ENCODE results near the gene PFKFB2.

GRCh38 chr1:207030522-207031009, 22.5 kb upstream of the PFKFB2 start:
- TF ChIP-seq, protein P1, sequence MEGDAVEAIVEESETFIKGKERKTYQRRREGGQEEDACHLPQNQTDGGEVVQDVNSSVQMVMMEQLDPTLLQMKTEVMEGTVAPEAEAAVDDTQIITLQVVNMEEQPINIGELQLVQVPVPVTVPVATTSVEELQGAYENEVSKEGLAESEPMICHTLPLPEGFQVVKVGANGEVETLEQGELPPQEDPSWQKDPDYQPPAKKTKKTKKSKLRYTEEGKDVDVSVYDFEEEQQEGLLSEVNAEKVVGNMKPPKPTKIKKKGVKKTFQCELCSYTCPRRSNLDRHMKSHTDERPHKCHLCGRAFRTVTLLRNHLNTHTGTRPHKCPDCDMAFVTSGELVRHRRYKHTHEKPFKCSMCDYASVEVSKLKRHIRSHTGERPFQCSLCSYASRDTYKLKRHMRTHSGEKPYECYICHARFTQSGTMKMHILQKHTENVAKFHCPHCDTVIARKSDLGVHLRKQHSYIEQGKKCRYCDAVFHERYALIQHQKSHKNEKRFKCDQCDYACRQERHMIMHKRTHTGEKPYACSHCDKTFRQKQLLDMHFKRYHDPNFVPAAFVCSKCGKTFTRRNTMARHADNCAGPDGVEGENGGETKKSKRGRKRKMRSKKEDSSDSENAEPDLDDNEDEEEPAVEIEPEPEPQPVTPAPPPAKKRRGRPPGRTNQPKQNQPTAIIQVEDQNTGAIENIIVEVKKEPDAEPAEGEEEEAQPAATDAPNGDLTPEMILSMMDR (IDR thresholded peaks at IDR 0.05 in 8 of 11, conservative IDR thresholded peaks at IDR 0.05 in 3 of 11) = no peak
- TF ChIP-seq POLR2AphosphoS5 (IDR thresholded peaks at IDR 0.05) = no peak

All from spleen (tissue), 7 donors.